Measurements from ENCODE around the gene LIAS. TPM values are rescaled to one million over a fixed set of nuclear protein-coding genes. Genes with fewer than 3 reads are reported as not detected.

LIAS gene
- total and polyA plus RNA-seq, 2 of the 13 experiments (the other 11 are each of a cell fraction or from before 2014, with no cell fraction given): 16.0 to 16.6 TPM

DNA sequence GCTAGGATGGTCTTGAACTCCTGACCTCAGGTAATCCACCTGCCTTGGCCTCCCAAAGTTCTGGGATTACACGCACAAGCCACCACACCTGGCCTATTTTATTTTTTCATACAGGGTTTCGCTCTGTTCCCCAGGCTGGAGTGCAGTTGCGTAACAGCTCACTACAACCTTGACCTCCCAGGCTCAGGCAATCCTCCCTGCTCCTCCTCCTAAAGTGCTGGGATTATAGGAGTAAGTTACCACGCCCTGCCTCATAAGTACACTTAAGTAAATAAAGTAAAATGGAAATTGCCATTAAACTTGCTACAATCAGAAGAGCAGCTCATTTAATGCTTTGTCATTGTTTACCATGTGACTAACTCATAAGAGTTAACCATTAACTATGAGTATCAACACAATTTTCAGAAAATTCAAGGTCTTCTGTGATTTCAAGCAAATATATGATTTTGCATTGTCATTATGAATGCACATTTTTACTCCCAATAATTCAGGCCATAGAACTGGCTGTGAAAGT is 56.1 kb downstream of the LIAS start (continued):
- TF ChIP-seq ETV6 (CRISPR knock-in tag; conservative IDR thresholded peaks at IDR 0.05): no peak
- peak; percentile 59; the same call in 1 of the 2 replicates for TF ChIP-seq ZNF614 (CRISPR knock-in tag; IDR thresholded peaks at IDR 0.05; ENCODE audit: borderline replicate concordance)
- TF ChIP-seq, protein P1, sequence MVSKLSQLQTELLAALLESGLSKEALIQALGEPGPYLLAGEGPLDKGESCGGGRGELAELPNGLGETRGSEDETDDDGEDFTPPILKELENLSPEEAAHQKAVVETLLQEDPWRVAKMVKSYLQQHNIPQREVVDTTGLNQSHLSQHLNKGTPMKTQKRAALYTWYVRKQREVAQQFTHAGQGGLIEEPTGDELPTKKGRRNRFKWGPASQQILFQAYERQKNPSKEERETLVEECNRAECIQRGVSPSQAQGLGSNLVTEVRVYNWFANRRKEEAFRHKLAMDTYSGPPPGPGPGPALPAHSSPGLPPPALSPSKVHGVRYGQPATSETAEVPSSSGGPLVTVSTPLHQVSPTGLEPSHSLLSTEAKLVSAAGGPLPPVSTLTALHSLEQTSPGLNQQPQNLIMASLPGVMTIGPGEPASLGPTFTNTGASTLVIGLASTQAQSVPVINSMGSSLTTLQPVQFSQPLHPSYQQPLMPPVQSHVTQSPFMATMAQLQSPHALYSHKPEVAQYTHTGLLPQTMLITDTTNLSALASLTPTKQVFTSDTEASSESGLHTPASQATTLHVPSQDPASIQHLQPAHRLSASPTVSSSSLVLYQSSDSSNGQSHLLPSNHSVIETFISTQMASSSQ (IDR thresholded peaks at IDR 0.05; ENCODE audit: low read depth): peak; percentile 99
- TF ChIP-seq, protein P1 (CRISPR knock-in tag; IDR thresholded peaks at IDR 0.05; ENCODE audit: borderline replicate concordance): peak; percentile 99
- TF ChIP-seq SP4 (CRISPR knock-in tag; IDR thresholded peaks at IDR 0.05): no peak
- TF ChIP-seq, protein P2, sequence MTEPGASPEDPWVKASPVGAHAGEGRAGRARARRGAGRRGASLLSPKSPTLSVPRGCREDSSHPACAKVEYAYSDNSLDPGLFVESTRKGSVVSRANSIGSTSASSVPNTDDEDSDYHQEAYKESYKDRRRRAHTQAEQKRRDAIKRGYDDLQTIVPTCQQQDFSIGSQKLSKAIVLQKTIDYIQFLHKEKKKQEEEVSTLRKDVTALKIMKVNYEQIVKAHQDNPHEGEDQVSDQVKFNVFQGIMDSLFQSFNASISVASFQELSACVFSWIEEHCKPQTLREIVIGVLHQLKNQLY (CRISPR knock-in tag; IDR thresholded peaks at IDR 0.05): peak; percentile 60
- TF ChIP-seq, protein P3, sequence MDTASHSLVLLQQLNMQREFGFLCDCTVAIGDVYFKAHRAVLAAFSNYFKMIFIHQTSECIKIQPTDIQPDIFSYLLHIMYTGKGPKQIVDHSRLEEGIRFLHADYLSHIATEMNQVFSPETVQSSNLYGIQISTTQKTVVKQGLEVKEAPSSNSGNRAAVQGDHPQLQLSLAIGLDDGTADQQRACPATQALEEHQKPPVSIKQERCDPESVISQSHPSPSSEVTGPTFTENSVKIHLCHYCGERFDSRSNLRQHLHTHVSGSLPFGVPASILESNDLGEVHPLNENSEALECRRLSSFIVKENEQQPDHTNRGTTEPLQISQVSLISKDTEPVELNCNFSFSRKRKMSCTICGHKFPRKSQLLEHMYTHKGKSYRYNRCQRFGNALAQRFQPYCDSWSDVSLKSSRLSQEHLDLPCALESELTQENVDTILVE (CRISPR knock-in tag; IDR thresholded peaks at IDR 0.05): peak; percentile 84; the same call in 1 of the 2 replicates
- no peak for TF ChIP-seq HES4 (CRISPR knock-in tag; IDR thresholded peaks at IDR 0.05; ENCODE audit: borderline replicate concordance)
- peak; percentile 68 for TF ChIP-seq GATAD1 (CRISPR knock-in tag; IDR thresholded peaks at IDR 0.05)
- TF ChIP-seq, protein P4, sequence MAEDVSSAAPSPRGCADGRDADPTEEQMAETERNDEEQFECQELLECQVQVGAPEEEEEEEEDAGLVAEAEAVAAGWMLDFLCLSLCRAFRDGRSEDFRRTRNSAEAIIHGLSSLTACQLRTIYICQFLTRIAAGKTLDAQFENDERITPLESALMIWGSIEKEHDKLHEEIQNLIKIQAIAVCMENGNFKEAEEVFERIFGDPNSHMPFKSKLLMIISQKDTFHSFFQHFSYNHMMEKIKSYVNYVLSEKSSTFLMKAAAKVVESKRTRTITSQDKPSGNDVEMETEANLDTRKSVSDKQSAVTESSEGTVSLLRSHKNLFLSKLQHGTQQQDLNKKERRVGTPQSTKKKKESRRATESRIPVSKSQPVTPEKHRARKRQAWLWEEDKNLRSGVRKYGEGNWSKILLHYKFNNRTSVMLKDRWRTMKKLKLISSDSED (CRISPR knock-in tag; IDR thresholded peaks at IDR 0.05): no peak
- TF ChIP-seq, protein P5, sequence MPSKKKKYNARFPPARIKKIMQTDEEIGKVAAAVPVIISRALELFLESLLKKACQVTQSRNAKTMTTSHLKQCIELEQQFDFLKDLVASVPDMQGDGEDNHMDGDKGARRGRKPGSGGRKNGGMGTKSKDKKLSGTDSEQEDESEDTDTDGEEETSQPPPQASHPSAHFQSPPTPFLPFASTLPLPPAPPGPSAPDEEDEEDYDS (CRISPR knock-in tag; IDR thresholded peaks at IDR 0.05): peak; percentile 69
- no peak for TF ChIP-seq ZNF7 (CRISPR knock-in tag; IDR thresholded peaks at IDR 0.05)
- TF ChIP-seq, protein P6, sequence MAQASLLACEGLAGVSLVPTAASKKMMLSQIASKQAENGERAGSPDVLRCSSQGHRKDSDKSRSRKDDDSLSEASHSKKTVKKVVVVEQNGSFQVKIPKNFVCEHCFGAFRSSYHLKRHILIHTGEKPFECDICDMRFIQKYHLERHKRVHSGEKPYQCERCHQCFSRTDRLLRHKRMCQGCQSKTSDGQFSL (CRISPR knock-in tag; IDR thresholded peaks at IDR 0.05): 0 out of 2 replicates have a peak, but pooled peaks have one; percentile 42
- TF ChIP-seq KDM6A (CRISPR knock-in tag; IDR thresholded peaks at IDR 0.05; ENCODE audit: low read depth): peak; percentile 75
- no peak for TF ChIP-seq SMARCC2 (IDR thresholded peaks at IDR 0.05)
- TF ChIP-seq PHF21A (CRISPR knock-in tag; IDR thresholded peaks at IDR 0.05): peak; percentile 93
- no peak for TF ChIP-seq ZNF383 (CRISPR knock-in tag; IDR thresholded peaks at IDR 0.05; ENCODE audit: borderline replicate concordance)
- peak; percentile 89 for TF ChIP-seq ZNF350 (CRISPR knock-in tag; IDR thresholded peaks at IDR 0.05; ENCODE audit: borderline replicate concordance, low read depth)
- TF ChIP-seq, protein P7, sequence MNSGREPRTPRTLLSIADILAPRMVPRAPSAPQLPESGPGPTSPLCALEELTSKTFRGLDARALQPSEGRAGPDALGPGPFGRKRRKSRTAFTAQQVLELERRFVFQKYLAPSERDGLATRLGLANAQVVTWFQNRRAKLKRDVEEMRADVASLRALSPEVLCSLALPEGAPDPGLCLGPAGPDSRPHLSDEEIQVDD (CRISPR knock-in tag; IDR thresholded peaks at IDR 0.05; ENCODE audit: borderline replicate concordance): no peak
- 0 out of 2 replicates have a peak, but pooled peaks have one; percentile 55 for TF ChIP-seq TOPORS (CRISPR knock-in tag; IDR thresholded peaks at IDR 0.05)
- peak; percentile 93 for TF ChIP-seq TBX2 (CRISPR knock-in tag; IDR thresholded peaks at IDR 0.05; ENCODE audit: borderline replicate concordance)

All from HepG2 (cell line).